ELR (cell line): Measurements from ENCODE around the gene SLC7A4.
"Not testable (repeated sequence)": the region's sequence is repeated elsewhere in the genome, so short reads cannot be mapped to it uniquely, and the experiment has no call there.

Experiments
- DNase-seq: peaks from one replicate; pipeline ENCODE4 v3.0.0-alpha.2; 2015; ENCODE audit warnings: low read depth

The SLC7A4 gene

DNA sequence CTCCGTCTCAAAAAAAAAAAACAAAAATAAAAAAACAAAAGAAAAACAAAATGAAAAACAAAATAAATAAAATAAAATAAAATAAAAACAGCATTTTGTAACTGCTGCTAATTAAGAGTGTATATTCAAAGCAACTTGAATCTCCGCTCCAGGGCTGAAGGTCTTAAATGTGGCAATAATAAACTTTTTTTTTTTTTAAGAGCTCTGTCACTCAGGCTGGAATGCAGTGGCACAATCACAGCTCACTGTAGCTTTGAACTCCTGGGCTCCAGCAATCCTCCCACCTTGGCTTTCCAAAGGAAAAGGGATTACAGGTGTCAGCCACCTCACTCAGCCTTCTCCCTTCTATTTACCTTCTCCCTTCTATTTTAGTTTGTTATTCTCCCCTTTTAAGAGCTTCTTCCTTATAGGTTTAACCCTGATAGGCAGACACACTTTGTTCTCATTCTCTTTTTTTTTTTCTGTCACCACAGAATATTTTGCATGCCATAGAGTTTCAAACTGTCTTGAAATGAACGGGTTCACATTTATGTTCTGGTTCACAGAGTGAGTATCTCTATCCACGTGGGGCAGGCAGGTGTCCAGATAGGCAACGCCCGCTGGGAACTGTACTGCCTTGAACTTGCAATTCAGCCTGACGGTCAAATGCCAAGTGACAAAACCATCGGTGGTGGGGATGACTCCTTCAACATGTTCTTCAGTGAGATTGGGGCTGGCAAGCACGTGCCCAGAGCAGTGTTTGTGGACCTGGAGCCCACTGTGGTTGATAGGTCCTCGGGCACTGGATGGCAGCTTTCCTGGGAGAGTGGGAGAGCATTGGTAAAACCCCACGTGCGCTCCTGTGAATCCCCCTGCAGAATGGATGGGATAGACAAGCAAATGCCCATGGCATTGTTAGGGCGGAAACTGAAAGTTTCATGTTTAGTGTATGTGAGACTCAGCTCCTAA lies 32.8 kb upstream of the SLC7A4 start:
- no peak for DNase-seq

DNA sequence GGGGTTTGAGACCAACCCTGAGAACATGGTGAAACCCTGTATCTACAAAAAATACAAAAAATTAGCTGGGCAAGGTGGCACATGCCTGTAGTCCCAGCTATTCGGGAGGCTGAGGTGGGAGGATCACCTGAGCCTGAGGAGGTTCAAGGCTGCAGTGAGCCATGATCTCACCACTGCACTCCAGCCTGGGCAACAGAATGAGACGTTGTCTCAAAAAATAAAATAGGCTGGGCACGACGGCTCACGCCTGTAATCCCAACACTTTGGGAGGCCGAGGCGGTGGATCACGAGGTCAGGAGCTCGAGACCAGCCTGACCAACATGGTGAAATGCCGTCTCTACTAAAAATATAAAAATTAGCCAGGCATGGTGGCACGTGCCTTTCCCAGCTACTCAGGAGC lies 32.1 kb upstream of the SLC7A4 start:
- DNase-seq, result not testable (repeated sequence)

DNA sequence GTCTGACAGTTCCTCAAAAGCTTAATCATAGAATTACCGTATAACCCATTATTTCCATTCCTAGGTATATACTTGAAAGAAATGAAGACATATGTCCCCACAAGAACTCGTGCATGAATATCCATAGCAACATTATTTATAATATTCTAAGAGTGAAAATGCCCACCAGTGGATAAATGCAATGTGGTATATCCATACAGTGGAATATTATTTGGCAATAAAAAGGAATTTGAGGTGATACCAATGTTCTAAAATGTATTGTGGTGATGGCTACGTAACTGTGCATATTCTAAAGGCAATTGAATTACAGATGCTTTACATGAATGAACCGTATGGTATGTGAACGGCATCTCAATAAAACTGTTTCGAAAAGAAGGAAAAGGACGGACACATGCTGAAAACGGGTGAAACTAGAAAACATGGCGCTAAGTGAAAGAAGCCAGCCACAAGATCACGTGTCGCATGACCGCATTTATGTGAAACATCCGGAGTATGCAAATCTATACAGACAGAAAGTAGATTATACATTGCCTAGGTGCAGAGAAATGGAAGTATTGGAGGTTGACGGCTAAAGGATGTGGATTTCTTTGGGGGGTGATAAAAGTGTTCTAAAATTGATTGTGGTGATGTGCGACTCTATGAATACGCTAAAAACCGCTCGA lies 29.4 kb upstream of the SLC7A4 start:
- not testable (repeated sequence) for DNase-seq

DNA sequence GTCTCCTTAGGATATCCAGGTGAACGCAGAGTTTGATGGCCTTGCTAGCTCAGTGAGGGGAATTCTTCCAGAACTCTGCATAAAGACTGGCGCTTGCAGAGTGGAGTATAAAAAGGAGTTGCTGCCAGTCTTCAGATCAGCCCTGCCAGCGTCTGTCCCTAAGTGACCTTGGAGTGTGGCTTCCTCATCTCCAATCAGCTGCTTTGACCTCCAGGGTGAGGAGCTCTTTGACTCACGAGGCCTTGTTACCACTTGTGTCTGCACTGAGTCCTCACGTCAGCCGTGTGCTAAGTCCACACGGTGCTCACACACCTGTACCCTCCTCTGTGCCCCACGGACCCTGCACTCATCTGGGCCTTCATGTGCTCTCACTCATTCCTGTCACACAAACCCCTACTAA lies 28.0 kb upstream of the SLC7A4 start:
- DNase-seq, result not testable (repeated sequence)

DNA sequence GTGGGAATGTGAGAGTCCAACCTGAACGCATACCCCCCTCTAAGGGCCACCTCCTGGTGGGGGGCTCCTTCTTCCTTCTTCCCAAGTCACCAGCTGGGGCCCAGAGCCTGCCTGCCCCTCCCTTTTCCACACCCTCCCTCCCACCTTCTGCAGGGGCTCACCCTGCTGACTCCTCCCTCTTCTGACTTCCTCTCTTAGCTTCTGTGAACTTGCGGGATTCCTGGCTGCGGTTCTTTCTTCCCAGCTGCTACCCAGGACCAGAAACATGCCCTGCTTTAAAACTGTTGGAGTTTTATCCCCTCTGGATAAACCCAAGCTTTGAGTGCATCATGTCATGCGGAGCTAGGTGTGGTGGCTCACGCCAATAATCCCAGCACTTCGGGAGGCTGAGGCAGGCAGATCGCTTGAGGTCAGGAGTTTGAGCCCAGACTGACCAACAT lies 23.5 kb upstream of the SLC7A4 start:
- DNase-seq, result no peak

DNA sequence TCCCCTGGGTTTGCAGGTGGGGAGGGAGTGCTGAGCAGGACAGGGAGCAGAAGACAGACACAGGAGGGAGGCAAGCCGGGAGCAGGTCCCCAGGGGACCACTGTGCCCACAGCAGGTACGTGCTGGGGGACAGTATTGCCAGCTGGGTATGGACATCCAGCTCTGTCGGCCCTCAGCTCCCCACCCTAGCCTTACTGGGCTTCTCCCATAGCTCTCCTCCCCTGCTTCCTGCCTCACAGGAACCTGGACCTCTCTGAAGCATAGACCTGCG lies 23.1 kb upstream of the SLC7A4 start:
- DNase-seq, result no peak

DNA sequence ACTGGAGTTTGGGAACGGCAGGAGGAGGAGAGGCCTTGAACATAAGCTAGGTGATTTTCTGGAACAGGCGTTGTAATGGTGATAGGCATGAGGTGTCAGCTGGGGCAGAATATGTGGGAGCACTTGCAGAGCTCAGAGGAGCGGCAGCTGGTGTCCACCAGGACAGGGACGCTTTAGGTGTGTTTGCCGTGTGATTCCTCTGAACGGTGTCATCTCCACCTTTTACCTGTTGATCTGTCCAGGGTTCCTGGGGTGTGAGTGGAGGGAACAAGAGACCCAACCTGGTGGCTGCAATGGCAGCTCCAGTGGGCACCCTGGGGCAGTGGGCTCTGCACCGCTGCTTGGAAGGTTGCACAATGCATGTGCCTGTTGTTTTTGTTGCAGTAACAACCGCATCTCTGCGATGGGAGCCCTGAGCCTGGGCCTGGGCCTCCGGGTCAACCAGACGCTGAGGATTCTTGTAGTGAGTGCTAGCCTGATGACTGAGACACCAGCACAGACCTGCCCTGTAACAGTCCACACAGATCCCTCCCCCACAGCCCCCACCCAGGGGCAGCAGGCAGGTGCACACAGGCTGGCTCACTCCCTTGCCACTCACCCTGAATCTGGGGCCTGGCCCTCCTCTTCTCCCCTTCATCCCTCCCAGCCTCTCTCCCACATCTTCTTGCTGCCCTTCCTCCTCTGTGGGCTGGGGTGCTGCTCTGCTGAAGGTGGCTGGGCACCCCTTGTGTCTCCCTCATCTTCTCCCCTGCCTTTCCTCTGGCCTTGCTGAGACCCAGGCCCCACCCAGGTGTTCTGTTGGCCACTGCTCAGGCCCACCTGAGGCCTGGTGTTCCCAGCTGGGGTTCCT lies 22.6 kb upstream of the SLC7A4 start:
- no peak for DNase-seq

DNA sequence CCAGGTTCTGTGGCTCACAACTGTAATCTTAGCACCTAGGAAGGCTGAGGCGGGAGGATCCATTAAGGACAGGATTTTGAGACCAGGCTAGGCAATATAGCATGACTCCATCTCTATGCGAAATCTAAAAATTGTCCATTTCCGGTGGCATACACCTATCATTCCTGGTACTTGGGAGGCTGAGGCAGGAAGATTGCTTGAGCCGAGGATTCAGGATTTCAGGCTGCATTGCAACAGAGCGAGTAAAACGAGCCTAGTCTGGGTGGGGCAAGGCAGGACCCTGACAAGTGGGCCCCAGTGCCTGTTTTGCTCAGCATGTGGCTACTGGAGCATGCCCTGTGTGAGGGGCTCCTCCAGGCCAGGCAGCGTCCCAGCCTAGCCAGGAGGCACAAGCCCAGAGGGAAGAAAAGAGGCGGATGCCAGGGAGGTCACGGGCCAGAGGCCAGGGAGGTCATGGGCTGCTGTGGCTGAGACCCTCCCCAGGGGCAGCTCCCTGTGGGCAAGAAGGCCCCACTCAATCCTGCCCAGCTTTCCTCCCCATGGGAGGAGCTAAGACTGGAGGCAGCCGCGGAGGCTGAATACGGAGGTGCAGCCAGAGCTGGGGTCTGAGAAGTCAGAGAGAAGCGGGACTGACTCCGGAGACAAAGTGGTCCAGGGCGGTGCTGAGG lies 21.8 kb upstream of the SLC7A4 start:
- DNase-seq, result no peak

DNA sequence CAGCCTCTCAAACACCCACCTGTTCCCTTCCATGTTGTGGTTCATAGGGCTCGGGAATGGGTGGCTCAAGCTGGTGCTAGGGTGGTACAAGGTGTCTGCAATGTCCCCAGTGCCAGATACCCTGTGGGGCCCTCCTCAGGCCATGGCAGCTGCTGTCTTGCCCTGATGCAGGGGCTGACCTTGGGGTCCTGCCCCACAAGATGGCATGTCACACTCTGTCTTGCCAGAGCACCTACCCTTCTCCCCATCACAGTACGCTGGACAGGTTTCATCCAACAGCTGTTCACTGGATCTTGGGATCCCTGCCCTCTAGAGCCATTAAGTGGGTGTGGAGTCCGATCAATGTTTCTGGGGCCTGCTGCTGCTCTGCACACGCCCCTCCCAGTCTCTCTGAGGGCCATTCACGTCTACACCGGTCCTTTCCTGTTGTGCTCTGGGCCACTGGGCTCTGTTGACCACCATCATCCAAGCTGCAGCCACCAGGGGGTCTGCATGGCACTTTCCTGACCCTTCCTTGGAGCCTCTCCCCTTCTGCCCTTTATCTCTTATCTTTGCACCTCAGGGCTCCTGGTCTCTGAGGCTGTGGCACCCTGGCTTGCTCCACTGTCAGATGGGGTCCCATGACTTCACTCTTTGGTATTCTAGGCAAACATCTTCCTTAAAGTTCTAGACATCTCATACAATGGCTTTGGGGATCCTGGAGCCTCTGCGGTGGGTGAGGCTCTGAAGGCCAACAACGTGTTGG lies 20.5 kb upstream of the SLC7A4 start:
- no peak for DNase-seq

DNA sequence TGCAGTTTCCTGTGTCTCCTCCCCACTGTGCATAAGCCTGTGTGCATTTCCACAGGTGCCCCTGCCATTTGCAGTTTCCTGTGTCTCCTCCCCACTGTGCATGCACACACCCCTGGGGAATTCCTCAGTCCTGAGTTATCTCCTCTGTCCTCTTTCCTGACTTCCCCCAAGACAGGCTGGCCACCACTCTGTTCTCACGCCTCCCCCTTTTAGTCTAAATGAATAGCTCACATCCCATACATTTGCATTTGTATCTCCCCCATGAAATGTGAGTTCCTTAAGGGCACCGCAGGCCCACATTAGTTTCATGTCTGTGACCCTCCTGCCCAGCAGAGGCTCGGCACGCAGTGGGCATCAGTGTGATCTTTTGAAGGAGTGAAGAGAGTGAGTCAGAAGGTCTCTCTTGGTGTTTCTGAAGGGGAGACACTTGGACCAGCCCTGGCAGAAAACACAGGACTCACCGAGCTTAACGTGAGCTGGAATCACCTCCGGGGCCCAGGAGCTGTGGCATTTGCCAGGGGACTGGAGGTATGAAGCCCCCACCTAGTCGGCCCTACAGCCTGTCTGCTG lies 19.6 kb upstream of the SLC7A4 start:
- DNase-seq, result peak; percentile 62

DNA sequence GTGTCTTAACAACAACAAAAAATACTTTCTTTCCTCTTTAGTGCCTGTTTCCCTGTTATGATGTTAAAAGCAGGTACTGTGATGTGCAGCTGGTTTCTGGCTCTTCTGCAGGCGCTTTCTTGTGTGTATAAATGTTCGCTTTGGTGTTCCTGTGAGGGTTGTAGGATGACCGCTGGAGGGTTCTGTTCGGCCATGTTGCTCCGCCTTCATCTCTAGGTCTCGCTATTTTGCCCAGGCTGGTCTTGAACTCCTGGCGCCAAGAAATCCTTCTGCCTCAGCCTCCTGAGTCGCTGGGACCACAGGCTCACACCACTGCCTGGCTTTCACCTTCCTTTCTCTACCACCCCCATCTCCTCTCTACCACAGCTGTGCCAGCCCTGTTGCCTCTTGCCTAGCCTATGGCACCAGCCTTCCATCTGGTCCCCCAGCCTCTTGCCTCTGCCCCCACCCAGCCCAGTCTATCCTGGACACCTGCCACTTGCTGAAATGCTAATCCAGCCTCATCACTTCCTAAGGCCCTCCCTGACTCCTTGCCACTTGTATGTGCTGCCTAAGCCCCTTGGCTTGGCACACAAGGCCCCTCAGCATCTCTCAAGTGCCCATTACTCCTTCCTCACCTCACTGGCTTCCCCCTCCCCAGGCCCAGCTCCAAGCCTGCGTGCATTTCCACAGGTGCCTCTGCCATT lies 18.9 kb upstream of the SLC7A4 start:
- DNase-seq, result no peak

DNA sequence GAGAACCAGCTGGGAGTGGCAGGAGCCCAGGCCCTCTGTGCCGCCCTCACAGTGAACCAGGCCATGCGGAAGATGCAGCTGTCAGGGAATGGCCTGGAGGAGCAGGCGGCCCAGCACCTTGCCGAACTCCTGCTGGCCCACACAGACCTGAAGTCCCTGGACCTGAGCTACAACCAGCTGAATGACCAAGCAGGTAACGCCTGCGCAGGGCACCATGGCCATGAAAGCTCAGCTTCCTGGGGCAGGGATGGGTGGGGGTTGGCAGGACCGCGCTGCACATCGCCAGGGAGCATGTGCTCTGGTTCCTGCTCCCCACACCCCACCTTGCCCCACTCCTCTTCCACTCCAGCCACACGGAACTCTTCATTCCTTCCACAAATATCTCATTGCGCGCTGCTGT lies 16.6 kb upstream of the SLC7A4 start:
- not testable (repeated sequence) for DNase-seq

DNA sequence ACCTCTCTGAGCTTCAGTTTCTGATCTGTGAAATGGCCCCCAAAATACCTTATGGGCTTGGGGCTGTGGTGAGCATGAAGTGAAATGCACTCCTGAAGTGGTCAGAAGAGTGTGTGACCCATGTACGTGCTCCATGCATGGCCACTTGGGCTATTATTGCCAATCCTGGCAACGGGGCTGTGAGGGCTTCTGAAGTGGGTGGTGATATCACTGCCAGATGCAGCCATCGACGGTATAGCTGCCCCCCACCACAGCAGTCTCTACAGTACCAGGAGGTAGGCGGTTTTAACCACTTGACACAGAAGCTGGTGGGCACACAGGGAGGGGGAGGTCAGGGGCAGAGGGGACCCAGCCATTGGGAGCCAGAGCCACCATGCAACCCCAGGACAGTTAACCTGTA lies 16.1 kb upstream of the SLC7A4 start:
- not testable (repeated sequence) for DNase-seq

DNA sequence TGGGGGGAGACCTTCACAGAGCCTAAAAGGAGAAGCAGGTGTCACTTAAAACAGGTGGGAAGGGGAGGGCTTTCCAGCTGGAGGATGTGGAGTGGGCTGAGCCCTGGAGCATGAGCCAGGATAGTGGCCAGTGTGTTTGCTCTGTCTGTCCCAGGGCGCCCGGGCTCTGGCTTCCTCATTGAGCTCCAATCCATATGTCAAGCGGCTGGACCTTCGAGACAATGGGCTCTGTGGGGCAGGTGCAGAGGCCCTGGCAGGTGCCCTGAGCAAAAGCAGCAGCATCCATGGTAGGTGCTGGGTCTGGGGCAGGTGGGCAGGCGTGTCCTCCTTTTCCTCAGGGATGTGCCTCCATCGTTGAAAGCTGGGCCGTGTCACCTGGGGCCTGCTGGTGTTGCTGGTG lies 15.4 kb upstream of the SLC7A4 start:
- DNase-seq, result no peak

DNA sequence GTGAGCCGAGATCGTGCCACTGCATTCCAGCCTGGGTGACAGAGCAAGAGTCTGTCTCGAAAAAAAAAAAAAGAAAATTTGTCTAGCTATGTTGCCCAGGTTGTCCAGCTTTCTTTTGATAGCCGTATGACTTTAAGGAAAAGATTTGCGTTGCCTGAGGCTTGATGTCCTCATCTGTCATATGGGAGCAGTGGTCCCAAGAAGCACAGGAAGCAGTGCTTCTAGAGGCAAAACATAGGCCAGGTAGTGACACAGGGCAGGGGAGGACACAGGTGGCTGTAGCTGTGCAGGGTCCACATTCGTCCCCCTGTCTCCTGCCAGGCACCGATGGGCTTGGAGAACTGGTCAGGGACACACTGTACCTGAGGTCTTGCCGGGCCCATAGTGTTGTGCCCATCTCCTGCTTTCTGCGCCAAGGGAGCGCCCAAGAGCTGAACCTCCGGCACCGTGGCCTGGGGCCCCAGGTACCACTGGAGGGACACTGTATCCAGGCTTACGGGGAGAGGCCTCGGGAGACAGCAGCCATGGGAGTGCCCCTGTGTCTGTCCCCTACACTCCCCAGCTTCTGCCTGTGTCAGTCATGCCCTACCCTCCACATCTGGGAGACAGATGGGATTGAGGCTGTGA lies 14.8 kb upstream of the SLC7A4 start:
- DNase-seq, result no peak

DNA sequence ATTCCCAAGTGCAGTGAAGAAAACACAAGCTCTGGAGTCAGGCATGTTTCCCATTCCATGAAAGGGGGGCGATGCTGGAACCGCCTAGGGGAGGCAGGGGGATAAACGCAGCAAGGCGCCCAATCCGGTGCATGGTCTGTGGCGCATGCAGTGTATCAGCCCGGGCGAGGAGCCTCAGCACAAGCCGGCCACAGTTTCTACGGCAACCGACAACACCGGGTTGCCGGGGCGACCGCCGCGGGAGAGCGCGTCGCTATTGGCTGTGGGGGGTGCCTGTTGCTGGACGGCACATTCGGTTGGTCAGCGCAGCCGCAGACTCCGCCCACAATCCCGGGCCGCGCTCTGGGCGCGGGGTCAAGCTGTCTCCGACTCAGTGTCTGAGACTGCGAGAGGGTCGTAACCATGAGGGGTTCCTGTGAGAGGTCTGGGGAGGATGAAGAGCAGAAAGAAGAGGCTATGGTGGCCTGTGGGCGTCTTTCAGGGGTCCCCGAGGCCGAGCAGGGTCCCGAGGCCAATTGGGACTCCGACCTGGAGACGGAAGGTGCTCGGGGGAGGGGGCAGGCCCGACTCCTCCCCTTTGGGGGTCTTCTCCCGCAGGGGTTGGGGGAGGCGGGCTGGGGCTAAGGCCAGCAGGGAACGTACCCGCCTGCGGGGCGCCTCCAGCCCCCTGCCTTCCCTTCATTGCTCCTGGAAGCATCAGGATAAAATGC lies 13.4 kb upstream of the SLC7A4 start, which contains the start of gene LRRC74B:
LRRC74B (plus strand) TSS at position 362 of the 710 bp plus-strand sequence; CDS start at position 403, 41 bp downstream.
- DNase-seq, result peak; percentile 93

DNA sequence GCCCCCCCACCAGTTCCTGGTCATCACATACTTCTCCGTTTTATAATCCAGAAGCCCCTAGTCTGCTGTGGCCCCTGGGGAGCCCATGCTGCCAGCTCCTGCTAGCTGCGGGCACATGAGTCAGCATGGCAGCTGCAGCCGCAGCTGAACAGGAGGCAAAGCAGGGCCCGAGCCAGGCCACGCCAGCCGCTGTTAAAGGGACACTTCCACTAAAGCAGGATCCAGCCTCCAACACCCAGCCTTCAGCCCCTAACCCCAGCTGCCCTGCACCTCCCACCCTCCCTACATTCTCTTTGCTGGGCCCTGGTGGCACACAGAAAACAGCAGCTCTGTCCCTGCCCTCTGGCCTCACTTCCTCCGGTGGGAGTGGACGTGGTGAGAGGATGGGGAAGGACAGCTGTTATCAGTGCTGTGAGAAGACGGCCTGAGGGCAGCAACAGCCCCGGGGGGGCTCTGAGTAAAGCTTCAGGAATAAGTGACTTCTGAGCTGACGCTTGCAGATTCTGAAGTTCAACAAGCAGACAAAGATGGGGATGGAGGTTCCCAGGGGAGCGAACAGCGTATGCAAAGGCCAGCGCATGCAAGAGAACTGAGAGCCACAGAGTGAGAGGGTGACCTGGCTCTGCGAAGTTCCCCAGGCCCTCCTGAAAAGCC lies 12.7 kb upstream of the SLC7A4 start:
- DNase-seq, result peak; percentile 76

DNA sequence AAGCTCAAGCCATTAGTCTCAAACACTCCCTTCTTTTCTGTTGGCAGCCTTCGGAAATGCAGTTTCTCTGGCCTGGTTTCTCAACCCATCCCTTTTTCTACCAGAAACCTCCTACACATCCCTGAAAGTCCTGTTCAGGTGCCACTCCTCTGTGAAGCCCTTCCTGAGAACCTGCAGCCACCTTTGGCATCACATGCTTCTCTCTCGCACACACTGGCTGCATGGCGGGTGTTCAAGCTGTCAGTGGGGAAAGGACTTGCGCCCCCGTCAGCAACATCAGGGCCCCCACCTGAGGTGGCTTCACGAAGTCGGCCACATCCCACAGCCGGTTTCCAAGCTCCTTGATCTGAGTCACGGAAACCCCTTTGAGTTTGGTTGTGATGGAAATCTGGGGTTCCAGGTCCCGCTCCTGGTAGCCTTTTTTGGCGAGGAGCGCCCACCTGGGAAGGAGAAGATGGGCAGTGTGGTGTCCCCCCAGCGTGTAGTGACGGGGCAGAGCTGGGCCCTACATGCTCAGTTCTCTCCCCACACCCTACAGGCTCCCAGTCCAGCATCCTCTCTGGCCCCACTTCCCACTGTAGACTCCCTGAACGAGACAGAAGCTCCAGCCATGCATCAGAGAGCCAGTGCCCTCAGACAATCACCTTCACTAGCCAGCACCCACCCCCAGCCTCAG lies 11.6 kb upstream of the SLC7A4 start:
- no peak for DNase-seq
